C4-2B (cell line): ENCODE measurements around the gene PRDX1.
A peak's percentile ranks its signal among the peaks of the same experiment; 100 is the strongest.
"Not testable (repeated sequence)": the region's sequence is repeated elsewhere in the genome, so short reads cannot be mapped to it uniquely, and the experiment has no call there.

Source experiments
- H3K27ac ChIP-seq: fragments of 450-650 bp; 2 replicates; pipeline ENCODE4 v1.5.1; 2017
- ZFX ChIP-seq: fragments of 450-650 bp; IDR thresholded peaks from 2 replicates; pipeline ENCODE4 v1.6.1; 2017
- TF ChIP-seq, protein P1 (sequence below): fragments of 450-650 bp; conservative IDR thresholded peaks from 2 replicates; pipeline ENCODE4 v1.5.1; 2017; ENCODE audit warnings: mild to moderate bottlenecking

The PRDX1 gene

GRCh38 chr1:45493116-45493697, 28.5 kb downstream of the PRDX1 start:
- no peak overlapping the region for H3K27ac ChIP-seq
- TF ChIP-seq, protein P1, sequence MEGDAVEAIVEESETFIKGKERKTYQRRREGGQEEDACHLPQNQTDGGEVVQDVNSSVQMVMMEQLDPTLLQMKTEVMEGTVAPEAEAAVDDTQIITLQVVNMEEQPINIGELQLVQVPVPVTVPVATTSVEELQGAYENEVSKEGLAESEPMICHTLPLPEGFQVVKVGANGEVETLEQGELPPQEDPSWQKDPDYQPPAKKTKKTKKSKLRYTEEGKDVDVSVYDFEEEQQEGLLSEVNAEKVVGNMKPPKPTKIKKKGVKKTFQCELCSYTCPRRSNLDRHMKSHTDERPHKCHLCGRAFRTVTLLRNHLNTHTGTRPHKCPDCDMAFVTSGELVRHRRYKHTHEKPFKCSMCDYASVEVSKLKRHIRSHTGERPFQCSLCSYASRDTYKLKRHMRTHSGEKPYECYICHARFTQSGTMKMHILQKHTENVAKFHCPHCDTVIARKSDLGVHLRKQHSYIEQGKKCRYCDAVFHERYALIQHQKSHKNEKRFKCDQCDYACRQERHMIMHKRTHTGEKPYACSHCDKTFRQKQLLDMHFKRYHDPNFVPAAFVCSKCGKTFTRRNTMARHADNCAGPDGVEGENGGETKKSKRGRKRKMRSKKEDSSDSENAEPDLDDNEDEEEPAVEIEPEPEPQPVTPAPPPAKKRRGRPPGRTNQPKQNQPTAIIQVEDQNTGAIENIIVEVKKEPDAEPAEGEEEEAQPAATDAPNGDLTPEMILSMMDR, result peak; percentile 82
- TF ChIP-seq ZFX, result no peak

- TF ChIP-seq, protein P1, result no peak
- no peak for TF ChIP-seq ZFX
- H3K27ac ChIP-seq, result no peak overlapping the region; the same call in 1 of the 2 replicates
Measured at GRCh38 chr1:45492691-45493090, 29.0 kb downstream of the PRDX1 start.

- TF ChIP-seq ZFX, result no peak
- TF ChIP-seq, protein P1, result no peak
- peak overlapping the region; percentile 43 for H3K27ac ChIP-seq
Measured at GRCh38 chr1:45491487-45492260, 30.0 kb downstream of the PRDX1 start.

DNA sequence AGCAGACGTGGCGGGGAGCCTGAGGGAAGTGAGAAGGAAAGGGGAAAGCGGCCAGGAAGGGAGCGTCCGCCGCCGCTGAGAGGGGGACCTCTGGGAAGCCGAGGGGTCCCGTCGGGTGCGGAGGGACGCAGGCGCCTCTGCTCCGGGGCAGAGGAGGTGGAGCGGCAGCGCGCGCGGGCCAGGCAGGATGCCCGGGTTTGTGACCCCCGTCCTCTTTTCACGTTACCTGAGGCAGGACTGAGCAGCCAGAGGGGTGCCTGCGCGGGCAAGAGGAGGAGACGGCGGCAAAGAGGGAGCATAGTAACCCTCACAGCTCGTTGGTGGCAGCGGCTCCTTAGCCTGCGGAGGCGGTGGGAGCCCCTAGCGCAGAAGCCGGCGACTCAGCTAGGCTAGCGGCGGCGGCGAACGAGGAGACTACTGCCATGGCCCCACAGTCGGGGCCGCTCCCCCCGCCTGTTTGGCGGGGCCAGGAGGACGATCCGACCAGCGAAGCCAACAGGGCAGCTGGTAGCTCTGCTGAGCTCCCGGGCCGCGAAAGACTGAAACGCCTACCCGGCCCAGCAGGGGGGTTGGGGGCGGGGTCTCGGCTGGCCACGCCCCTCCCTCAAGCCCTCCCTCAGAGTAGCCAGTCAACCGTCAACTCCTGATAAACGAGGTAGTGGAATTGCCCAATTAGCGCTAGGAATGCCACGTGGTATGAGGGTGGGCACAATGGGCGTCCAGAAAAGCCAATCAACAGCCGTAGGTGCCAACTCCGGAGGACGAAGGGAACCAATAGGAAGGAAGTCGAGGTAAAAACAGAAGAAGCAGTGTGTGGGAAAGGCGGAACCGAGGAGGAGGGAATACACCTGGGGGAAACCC, 30.8 kb downstream of the PRDX1 start, which contains the start of gene TESK2:
TSS of gene TESK2 (minus strand) at position 538 of the 861 bp plus-strand sequence. CDS start 33,378 bp downstream, outside the sequence.
- TF ChIP-seq ZFX, result no peak
- TF ChIP-seq, protein P1, result no peak
- H3K27ac ChIP-seq, result peak within 1 kb of the TSS; percentile 60

GRCh38 chr1:45490121-45490625, 31.5 kb downstream of the PRDX1 start:
- peak overlapping the region; percentile 60 for H3K27ac ChIP-seq

GRCh38 chr1:45489379-45489778, 32.3 kb downstream of the PRDX1 start:
- H3K27ac ChIP-seq, result not testable (repeated sequence)

More at GRCh38 chr1:45490121-45490625, 31.5 kb downstream of the PRDX1 start:
- TF ChIP-seq, protein P1, result no peak
- TF ChIP-seq ZFX, result no peak

DNA sequence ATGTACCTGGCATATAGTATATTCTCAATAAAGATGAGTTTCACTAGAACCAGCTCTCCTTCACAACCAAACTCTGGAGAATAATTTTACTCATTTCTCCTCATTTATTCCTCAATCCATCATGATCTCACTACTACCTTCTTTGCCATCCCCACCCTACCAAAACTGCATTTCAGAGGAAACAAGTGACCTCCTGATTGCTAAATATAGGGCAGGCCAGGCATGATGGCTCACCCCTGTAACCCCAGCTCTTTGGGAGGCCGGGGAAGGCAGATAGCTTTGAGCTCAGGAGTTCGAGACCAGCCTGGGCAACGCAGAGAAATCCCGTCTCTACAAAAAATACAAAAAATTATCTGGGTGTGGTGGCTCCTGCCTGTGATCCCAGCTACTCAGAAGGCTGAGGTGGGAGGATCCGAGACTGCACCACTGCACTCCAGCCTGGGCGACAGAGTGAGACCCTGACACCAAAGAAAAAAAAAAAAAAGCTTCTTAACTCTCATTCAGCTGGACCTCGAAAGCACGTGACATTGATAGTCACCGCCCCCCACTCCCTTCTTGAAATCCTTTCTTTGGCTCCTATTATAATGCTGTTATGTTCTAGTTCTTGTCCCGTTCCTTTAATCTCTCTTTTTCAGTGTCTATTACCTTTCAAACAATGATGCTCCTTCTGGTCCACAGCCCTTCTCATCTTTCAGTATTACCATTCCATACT, 32.9 kb downstream of the PRDX1 start:
- no peak for TF ChIP-seq ZFX
- TF ChIP-seq, protein P1, result no peak
- H3K27ac ChIP-seq, result no peak overlapping the region
